Left colon (tissue), 2 donors: ENCODE measurements around the gene SUMF1. TPM values are rescaled to one million over a fixed set of nuclear protein-coding genes. Genes with fewer than 3 reads are reported as not detected.
A peak's percentile ranks its signal among the peaks of the same experiment; 100 is the strongest.

Source experiments
- ATAC-seq: fragments of 200-7000 bp; cut with Tn5 transposase; one replicate; pipeline ENCODE4 v1.9.1; 2020; ENCODE audit warnings: mild to moderate bottlenecking, moderate library complexity
- DNase-seq, 2 donors: peaks; one replicate each; pipeline ENCODE4 v3.0.0-alpha.2; 2020
- intact Hi-C, 2 donors: fragments of 100-400 bp; cut with DNase I in 1 of 2; cut with micrococcal nuclease in 1 of 2; formaldehyde crosslinking; loops; one replicate each; pipeline versions ENCODE4 v1.11.2 to v1.14.0; 2022; cut with DNase I, micrococcal nuclease
- total RNA-seq, 2 donors: library from RNA; stranded (reverse); fragmentation: NEBNext Ultra II Directional; extraction: Animal tissue kit (Norgen Biotek cat#: 25700); gene quantifications; one replicate each; pipeline ENCODE4 v1.2.1, GENCODE V29; 2021
- donor health status: DM: no; HTN: no; CAD: no.
- donor health status: DM: yes; HTN: yes; CAD: no.

The SUMF1 gene
- total RNA-seq, 2 donors from 2014 or later = 35.1 to 39.3 TPM

DNA sequence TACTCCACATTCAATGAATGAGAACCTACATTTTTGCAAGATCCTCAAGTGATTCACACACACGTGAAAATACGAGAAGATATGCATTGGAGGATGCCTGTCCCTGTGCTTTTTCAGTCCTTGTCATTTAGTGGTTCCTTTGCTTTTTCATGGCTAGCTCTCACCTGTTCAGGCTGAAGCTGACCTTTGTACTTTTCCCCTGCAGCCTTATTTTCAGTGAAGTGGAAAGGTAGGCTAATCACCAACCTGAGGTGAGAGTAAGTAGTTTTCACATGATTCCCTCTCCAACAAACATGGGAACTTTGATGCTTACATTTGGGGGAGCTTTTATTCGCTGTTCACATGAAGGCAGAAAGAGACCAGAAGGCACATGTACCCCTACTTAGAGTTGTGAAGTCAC lies 34.4 kb upstream of the SUMF1 start:
- DNase-seq (no peak), ATAC-seq (peak; percentile 75)

DNA sequence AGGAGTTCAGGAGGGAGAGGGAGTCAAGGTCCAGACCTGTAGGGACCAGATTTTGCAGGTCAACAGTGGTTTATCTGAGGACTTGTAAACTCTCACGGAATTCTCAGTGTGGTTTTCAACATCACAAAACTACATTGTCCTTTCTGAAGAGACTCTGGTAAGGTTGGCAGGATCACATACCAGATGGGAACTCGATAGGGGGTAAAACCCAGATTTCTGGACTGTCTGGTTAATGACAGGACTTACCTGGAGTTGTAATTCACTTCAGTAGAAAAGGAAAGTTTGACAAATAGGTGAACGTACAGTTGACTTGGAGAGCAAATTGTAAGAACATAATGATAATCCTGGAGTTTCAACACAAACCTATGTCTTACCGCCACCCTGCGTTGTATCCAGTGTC lies 31.4 kb upstream of the SUMF1 start:
- DNase-seq (no peak), ATAC-seq (no peak)
- intact Hi-C loops = no loop called here

More for the DNA sequence above, 34.4 kb upstream of the SUMF1 start:
- intact Hi-C loops = no loop called here

DNA sequence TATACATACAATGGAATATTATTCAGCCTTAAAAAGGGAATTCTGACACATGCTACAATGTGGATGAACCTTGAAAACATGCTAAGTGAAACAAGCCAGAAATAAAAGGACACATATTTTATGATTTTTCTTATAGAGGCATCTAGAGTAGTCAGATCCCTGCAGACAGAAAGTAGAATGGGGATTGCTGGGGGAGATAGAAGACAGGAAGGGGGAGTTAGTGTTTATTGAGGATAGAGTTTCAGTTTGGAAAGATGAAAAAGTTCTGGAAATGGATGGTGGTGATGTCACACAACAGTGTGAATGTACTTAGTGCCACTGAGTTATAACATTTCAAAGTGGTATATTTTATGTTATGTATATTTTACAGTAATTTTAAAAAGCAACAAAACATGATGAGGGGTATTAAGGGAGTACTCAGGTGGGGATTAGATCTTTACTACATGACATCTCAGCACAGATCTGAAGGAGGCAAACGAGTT lies 30.8 kb upstream of the SUMF1 start:
- ATAC-seq = no peak
- intact Hi-C loops = no loop called here
- no peak for DNase-seq

DNA sequence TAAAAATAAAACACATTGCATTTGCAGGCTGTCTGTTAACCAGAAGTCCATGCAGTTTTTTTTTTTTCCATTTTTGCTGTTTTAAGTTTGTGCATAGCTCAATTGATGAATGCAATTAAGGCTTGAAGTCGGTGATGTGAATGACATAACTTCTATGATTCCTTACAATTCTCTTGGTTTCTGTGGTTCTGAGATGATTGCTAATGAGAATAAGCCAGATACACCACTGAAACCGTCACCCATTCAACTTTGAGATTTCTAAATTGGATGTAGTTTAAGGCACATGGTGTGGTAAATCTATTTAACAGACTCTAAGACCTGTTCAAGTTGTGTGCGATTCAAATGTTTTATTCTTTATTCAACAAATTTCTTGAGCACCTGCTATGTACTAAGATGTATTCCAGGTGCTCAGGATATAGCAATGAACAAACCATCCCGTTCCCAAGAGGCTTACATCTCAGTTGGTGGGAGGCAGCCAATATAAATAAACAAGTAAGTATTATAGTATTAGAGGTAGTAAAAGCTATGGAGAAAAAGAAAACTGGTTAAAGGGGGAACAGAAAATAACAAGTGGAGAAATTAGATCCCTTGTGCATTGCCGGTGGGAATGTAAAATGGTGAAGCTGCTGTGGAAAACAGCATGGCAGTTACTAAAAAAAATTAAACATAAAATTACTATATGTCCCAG lies 30.1 kb upstream of the SUMF1 start:
- no peak for ATAC-seq
- intact Hi-C loops = no loop called here
- no peak for DNase-seq

DNA sequence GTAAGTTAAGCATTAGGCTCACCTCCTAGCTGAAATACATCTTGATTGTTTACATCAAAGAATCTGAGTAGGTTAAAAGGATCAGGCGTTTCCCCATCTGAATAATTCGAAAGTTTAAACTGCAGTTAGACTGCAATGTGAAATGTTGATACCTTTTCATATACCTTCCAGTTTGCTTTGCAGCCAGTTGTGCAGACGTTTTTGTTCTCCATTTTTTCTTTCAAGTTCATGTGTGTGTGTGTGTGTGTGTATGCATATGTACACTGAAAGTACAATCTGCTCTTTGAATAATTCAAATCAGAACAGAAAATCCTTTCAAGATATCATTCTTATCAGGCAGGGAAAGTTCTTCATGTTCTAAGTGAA lies 29.0 kb upstream of the SUMF1 start:
- intact Hi-C loops = no loop called here

DNA sequence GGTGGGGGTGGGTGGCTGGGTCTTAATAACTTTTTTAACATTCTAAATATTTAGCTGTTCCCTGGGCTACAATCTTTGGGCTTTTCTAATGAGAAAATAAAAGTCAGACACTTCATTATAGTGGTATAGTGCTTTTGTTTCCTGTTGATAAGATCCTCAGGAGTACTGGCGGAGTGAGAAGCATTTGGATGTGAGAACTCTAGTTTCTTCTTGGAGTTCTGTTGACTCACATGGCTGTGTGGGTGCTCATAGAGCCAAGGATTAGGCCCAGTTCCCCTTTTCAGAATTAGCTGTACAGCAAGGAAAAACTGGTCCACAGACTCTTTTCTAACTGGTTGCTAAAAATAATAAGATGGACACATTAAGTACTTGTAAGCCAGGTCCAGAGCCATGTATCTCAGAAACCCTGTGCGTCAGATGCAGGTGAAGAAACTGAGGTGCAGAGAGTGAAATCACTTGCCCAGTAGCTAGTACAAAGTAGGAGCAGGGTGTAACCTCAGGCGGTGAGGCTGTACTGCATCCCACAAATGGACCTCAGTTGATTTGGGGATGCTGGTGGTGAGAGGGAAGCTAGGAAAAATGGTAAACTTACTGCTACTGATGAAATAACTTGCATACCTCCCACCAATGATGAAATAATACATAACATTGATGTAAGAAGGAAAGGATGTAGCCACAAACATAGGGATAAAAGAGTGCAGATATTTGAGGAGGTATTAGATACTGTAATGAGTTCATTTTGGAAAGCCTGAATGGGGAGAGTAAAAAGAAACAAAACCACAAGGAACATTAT lies 28.4 kb upstream of the SUMF1 start:
- intact Hi-C loops = no loop called here
- no peak for DNase-seq
- no peak for ATAC-seq

More for the DNA sequence above, 29.0 kb upstream of the SUMF1 start:
- DNase-seq = no peak
- no peak for ATAC-seq

DNA sequence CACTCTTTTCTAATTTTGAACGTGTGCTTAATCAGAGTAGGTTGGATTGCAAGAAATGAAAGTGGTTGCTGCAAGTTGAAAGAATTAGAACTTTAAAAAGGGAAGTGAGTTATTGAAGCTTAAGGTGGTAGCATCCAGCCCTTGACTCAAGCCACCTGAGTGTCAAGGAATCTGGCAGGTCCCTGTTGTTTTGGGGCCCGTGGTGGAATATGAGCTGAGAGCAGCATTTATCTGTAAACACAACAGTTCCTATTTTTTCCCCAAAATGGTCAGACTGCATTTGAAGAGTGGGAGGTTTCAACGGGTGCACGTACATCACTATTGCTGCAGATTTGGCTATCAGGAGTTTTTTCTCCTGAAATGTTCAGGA lies 27.8 kb upstream of the SUMF1 start:
- ATAC-seq = no peak
- DNase-seq = no peak
- intact Hi-C loops = no loop called here

DNA sequence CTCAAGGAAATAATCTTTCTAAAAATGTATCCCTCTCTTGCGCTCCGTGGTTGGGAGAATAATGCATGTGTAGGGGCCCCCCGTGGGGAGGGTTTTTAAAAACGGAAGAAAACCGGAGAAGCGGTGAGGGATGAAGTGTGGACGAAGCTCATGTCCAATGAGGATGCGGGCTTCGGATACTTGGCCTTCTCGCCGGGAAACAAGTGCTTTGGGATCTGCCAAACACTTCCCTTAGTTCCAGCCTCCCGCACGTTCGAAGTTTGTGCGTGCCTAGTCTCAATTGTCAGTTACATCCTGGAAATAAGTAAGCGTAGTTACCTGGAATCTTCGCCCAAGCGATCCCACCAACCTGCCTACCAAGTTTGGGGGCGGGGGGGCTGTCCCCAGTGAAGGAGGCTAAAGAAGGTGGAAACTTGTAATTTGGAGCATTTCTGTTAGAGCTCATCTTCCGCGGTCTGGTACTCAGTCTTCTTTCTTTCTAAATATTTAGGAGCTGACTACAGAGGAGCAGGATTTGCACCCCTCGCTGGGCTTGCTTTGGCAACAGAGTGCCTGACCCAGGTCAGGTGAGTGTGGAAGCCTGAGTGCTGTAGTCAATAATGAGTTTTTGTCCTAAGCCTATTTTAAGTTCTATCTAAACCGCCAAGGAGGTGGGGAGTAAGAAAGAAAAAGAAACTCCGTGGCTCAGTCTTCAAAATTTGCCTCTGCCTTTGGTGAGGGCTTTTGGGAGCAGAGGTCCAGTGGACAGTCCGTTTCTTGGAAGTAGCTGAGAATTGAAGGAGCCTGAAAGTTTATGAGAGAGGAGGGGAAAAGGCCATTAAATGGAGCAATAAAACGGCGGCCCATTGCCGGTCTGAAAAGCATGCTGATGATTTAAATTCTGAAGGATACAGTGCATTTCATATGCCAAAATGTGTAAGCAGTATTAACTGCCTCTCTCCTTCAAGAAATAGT lies 27.1 kb upstream of the SUMF1 start:
- ATAC-seq (no peak), DNase-seq (peak; percentile 29 to 35)
- intact Hi-C loops = no loop called here

DNA sequence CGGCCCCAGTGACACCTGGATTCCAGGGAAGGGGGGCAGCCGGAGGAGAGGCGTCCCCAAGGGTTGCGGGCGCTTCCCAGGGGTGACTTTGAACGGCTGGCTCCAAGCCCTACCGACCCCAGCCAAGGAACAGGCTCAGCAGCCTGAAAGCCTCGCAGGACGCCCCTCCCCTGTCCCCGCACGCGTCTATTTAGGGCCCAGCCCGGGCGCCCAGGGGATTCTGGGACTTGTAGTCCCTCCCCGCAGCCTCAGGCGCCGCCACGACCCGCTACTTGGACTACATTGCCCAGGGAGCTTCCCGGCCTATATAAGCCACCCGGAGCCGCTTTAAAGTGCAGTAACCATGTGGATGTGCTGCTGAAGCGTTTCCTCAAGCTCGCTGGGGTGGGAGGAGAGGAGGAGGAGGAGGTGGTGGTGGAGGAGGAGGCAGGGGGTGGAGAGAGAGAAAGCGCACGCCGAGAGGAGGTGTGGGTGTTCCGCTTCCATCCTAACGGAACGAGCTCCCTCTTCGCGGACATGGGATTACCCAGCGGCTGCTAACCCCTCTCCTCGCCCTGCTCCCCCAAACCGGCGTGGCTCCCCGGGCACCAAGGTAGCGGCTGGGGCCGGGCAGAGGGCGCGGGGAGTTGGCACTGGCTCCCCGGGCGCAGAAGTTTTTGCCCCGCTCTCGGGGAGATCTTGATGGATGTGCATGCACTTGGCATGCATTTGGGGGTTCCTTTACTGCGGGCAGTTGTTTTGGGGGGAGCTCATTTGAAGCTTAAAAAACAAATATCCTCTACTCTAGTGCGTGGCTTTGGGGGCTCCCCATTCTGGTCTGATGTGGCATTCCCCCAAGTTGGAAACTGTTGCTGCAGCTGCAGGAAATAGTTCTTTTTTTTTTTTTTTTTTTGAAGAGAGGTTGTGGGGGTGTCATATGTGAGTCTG lies 26.2 kb upstream of the SUMF1 start, which contains the start of gene ITPR1:
Gene ITPR1 (plus strand): TSS at position 335 of the 927 bp plus-strand sequence. CDS start 23,144 bp downstream, outside the sequence.
- DNase-seq (peak; percentile 98 to 99), ATAC-seq (peak; percentile 97)
- intact Hi-C loops = no loop called here

DNA sequence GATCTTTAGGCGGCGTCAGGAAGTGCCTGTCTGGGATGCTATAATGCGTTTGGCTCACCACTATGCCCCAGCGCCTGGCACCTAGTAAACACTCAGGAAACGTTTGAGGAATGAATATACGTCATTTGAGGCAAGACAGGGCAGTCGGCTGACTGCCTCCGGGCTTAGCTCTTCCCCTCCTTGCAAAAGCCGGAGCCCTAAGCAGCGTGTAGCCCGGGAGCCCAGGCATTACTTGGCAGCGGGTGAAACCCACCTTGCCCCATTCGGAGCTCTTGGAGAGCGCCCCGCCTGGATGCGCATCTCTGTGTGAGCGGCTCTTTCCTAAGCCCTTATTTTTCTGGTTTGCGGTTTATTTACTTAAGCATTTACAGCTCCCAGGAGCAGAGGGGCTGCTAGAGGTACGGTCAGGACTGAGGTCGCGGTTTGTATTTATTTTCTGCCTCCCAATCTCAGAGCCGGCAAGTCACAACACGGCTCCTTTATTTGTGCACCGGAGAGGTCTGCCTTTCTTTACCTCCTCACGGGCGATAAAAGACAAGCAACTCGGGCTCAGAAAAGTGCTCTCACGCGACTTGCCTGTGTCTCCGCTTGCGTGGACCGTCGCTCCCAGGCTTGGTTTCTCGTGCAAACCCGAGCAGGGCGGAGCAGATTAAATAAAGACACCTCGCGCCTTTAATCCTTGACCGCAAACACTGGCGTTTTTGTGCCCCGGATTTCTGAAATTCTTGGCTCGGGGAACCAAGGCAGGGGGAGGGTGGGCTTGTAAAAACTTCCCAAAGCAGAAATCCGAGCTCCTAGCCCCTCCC lies 25.3 kb upstream of the SUMF1 start:
- peak; percentile 57 to 70 for DNase-seq
- intact Hi-C loops = no loop called here
- ATAC-seq = peak; percentile 58

DNA sequence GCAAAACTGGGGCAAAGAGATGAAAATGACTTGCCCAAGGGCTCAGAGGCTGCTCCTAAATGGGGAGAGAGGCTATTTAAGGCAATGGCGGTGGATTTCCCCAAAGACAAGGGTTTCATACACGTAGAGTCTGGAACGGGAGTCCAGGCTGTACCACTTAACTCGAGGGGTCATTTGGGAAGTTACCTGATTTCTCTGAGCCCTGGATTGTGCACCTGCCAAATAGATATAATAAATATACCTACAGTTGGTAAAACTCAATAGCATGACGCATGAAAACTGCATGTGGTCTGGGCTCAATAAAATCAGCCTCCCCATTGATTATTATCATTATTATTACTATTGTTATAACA lies 24.8 kb upstream of the SUMF1 start:
- ATAC-seq (no peak), DNase-seq (no peak)
- intact Hi-C loops = no loop called here

DNA sequence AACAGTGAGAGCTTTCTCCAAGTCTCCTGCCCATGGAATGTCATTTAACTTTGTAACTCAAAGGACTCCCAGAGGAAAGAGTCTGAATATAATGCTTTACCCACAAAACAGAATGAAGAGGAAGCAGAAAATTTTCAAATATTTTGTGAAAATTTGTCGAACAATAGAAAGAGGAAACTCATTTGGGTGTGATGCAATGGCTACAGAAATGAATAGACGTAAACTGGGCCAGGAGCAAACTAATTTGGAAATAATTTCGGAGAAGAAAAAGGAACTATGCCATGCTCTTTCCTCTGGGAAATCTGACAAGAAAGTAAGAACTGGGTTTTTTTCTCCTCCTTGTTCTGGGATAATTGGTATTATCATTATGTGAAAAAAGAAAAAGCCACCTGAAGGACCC lies 11.2 kb upstream of the SUMF1 start:
- intact Hi-C loops = no loop called here
- DNase-seq = no peak
- ATAC-seq = no peak

DNA sequence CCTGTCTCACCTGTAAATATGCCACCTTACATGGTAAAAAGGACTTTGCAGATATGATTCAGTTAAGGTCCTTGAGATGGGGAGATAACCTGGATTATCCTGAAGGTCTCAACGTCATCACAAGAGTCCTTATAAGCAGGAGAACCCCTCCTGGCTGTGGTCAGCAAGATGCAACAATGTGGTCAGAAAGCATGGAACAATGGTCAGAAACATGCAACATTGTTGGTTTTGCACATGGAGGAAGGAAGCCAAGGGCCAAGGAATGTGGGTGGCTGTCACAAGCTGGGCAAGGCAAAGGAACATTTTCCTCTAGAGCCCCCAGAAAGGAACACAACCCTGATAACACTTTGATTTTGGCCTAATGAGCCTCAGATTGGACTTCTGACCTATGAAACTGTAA lies 9.4 kb upstream of the SUMF1 start:
- no peak for DNase-seq
- intact Hi-C loops = no loop called here
- ATAC-seq = no peak

DNA sequence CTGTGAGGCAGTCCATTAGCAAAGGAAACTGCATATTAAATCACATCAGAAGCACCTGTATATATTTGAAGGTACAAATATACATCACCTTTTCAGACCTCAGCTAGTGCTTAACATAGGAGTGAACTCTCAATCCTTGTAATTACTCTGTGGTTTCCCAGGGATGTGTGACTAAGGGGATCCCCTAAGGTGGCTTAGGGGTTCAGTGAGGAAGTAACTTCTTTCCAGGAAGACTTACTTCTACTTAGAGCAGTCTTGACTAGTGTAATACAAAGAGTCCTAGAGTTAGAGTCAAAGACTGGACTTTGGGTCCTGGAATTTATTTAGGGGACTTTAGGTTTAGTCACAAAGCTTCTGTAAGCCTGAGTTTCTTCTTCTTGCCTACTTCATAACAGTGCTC lies 8.7 kb upstream of the SUMF1 start:
- no peak for ATAC-seq
- intact Hi-C loops = no loop called here
- DNase-seq = no peak

DNA sequence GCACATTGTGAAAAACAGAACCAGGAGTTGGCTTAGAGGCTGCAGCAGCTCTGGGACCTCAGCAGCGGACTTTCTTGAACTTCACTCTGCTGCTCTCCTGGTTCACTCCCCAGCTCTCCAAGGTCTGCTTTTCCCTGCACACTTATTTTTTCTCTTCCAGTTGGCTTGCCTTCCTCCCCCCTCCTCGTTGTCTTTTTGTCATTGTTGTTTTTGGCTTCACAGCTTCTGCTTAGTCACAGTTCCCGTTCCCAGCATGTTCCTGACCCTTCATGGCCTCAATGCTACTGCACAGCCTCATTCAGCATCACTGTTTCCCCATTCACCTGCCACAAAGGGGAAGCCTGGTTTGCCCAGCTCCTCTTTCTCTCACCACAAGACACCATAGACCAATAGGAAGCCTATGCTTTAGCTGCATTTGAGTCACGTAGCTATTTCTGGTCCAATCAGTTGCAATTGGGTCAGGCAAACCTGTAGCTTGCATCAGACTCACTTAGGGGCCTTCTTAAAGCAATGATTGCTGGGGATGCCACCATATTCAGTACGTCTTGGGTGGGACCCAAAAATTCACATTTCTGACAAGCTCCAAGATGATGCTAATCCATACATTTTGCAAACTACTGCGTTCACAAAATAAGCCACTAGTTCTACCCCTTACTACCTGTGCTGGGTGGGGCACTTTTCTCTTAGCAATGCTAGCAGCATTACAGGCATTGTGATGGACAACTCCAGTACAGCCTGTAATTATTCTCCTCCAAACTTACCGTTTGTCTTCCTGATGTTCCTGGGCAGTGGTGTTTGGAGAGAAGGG lies 7.8 kb upstream of the SUMF1 start:
- intact Hi-C loops = no loop called here
- DNase-seq = peak; percentile 11 to 33
- ATAC-seq = no peak

DNA sequence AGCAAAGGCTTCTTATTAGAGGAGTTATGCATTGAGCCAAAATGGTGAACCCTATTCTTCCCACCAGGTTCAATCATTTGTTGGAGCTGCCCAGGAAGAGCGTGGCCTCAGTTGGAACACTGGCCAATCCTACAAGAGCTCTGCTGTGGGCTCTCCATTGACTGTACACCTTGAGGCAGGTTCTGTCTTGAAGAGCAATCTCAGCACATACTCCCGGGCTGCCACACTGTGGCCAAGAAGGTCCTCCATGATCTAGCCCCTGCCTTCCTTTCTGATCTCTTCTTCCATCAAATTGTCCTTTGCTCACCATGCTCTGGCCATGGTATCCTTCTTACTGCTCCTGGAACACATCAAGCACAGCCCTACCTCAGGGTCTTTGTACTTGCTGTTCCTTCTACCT lies 5.7 kb upstream of the SUMF1 start:
- intact Hi-C loops = no loop called here
- no peak for ATAC-seq
- no peak for DNase-seq

DNA sequence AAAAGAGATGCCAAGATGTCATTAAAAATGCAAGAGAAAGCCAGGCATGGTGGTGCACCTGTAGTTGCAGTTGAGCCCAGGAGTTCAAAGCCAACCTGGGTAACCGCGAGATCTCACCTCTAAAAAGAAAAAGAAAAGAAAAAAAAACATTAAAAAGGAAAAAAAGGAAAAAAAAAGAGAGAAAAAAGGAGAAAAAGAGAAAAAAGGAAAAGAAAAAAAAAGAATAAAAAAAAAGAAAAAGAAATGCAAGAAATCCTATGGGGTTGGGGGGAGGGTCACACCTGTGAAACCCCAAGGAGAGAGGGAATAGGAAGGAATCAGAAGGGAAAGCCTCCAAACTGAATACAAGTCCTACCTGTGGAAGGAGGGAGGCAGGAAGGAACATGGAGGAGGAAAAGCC lies 5.2 kb upstream of the SUMF1 start:
- ATAC-seq (no peak), DNase-seq (no peak)
- intact Hi-C loops = no loop called here
